Measurements from ENCODE around the gene PALMD. TPM values are rescaled to one million over a fixed set of nuclear protein-coding genes. Genes with fewer than 3 reads are reported as not detected.

The PALMD gene
- total and polyA plus RNA-seq, 7 experiments from 2014 or later: not detected

- Histone ChIP-seq H3K9me3 (ENCODE audit: control insufficient read depth in 2 of 3, low read length in 3 of 3) (no peaks in the 10 kb centered on the region), H3K36me3 (ENCODE audit: control insufficient read depth in 2 of 3, insufficient read depth in 3 of 3, low read length in 3 of 3) (no peaks in the 10 kb centered on the region), H3K4me3 (ENCODE audit: low read length) (no peak overlapping the region), H3K27me3 (ENCODE audit: control insufficient read depth in 2 of 2, insufficient read depth in 2 of 2, low read length in 2 of 2) (no peaks in the 10 kb centered on the region), H3K4me1 (ENCODE audit: control insufficient read depth in 2 of 2, insufficient read depth in 2 of 2, low read length in 2 of 2) (no peaks in the 10 kb centered on the region), H3K27ac (ENCODE audit: low read depth, low read length) (no peak overlapping the region)
- no peak overlapping the region for H3K4me3 Mint-ChIP-seq
- H3K27ac Mint-ChIP-seq: no peak overlapping the region
- ATAC-seq (no peak), DNase-seq (no peak)
- intact Hi-C loops (cut with micrococcal nuclease): no loop called here
- POLR2A ChIA-PET: no interaction called here
- peaks cover 0 to 3% (median 0%) of the 10 kb centered on the region in 11 donors for H3K9me3 Mint-ChIP-seq
- H3K36me3 Mint-ChIP-seq: no peaks in the 10 kb centered on the region
- H3K27me3 Mint-ChIP-seq: peaks cover 0 to 13% (median 10%) of the 10 kb centered on the region in 5 donors
- CTCF ChIA-PET: no interaction called here
- H3K4me1 Mint-ChIP-seq: no peaks in the 10 kb centered on the region
These were observed 26.3 kb upstream of the PALMD start for GRCh38 chr1:99619583-99619982.

DNA sequence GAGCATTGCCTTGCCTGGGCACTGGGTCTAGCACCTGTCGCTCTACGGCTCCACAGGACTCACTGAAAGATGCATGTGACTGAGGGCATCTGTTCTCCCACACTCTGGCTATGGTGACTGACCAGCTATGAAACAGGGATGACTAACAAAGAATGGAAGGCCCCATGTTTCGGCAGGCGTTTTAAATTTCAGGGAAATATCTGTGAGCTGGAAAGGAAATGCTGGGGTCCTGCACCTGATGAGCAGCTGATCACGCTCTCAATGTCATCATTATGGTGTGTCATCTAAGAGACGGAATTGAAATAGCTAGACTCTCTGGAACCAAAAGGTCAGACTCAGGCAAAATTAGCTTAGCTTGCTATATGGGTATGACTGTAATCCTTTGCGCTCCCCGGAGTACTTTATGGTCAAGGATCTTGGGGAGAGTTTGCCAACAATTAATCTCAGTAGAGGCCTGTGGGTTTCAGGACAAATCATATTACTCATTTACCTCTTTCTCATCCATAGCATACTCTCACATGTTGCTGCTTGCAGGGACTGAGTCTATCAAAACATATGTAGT is 24.5 kb upstream of the PALMD start:
- ChIA-PET POLR2A (no interaction called here), CTCF (no interaction called here)
- no peak overlapping the region for H3K27ac ChIP-seq (ENCODE audit: low read depth, low read length)
- no peaks in the 10 kb centered on the region for H3K27me3 ChIP-seq (ENCODE audit: control insufficient read depth in 2 of 2, insufficient read depth in 2 of 2, low read length in 2 of 2)
- no peaks in the 10 kb centered on the region for H3K9me3 ChIP-seq (ENCODE audit: control insufficient read depth in 2 of 3, low read length in 3 of 3)
- DNase-seq (no peak), ATAC-seq (no peak)
- H3K4me1 ChIP-seq (ENCODE audit: control insufficient read depth in 2 of 2, insufficient read depth in 2 of 2, low read length in 2 of 2): no peaks in the 10 kb centered on the region
- H3K4me3 ChIP-seq (ENCODE audit: low read length): no peak overlapping the region
- no peaks in the 10 kb centered on the region for H3K36me3 ChIP-seq (ENCODE audit: control insufficient read depth in 2 of 3, insufficient read depth in 3 of 3, low read length in 3 of 3)
- no peak overlapping the region for H3K4me3 Mint-ChIP-seq
- no peaks in the 10 kb centered on the region for H3K36me3 Mint-ChIP-seq
- intact Hi-C loops (cut with micrococcal nuclease): no loop called here
- no peak overlapping the region for H3K27ac Mint-ChIP-seq
- no peaks in the 10 kb centered on the region for H3K4me1 Mint-ChIP-seq
- H3K9me3 Mint-ChIP-seq: peaks cover 0 to 3% (median 0%) of the 10 kb centered on the region in 11 donors
- peaks cover 0 to 12% (median 4%) of the 10 kb centered on the region in 5 donors for H3K27me3 Mint-ChIP-seq

- H3K4me3 ChIP-seq (ENCODE audit: low read length): no peak overlapping the region
- H3K27ac ChIP-seq (ENCODE audit: low read depth, low read length): no peak overlapping the region
These were observed 23.1 kb upstream of the PALMD start for GRCh38 chr1:99622702-99623347.

GRCh38 chr1:99623554-99623953 is 22.4 kb upstream of the PALMD start:
- Histone ChIP-seq H3K36me3 (ENCODE audit: control insufficient read depth in 2 of 3, insufficient read depth in 3 of 3, low read length in 3 of 3) (no peaks in the 10 kb centered on the region), H3K4me1 (ENCODE audit: control insufficient read depth in 2 of 2, insufficient read depth in 2 of 2, low read length in 2 of 2) (no peaks in the 10 kb centered on the region), H3K4me3 (ENCODE audit: low read length) (no peak overlapping the region), H3K27ac (ENCODE audit: low read depth, low read length) (no peak overlapping the region), H3K27me3 (ENCODE audit: control insufficient read depth in 2 of 2, insufficient read depth in 2 of 2, low read length in 2 of 2) (no peaks in the 10 kb centered on the region), H3K9me3 (ENCODE audit: control insufficient read depth in 2 of 3, low read length in 3 of 3) (no peaks in the 10 kb centered on the region)
- DNase-seq (no peak), ATAC-seq (no peak)
- Mint-ChIP-seq H3K36me3 (no peaks in the 10 kb centered on the region), H3K4me1 (no peaks in the 10 kb centered on the region), H3K27me3 (peaks cover 0 to 12% (median 4%) of the 10 kb centered on the region in 5 donors), H3K9me3 (peaks cover 0 to 3% (median 0%) of the 10 kb centered on the region in 11 donors), H3K27ac (no peak overlapping the region), H3K4me3 (no peak overlapping the region)
- intact Hi-C loops (cut with micrococcal nuclease): no loop called here
- ChIA-PET CTCF (no interaction called here), POLR2A (no interaction called here)

More at GRCh38 chr1:99622702-99623347, 23.1 kb upstream of the PALMD start:
- H3K9me3 Mint-ChIP-seq: peaks cover 0 to 3% (median 0%) of the 10 kb centered on the region in 11 donors
- ChIA-PET POLR2A (no interaction called here), CTCF (no interaction called here)
- H3K27me3 Mint-ChIP-seq: peaks cover 0 to 12% (median 4%) of the 10 kb centered on the region in 5 donors
- Histone ChIP-seq H3K9me3 (ENCODE audit: control insufficient read depth in 2 of 3, low read length in 3 of 3) (no peaks in the 10 kb centered on the region), H3K4me1 (ENCODE audit: control insufficient read depth in 2 of 2, insufficient read depth in 2 of 2, low read length in 2 of 2) (no peaks in the 10 kb centered on the region), H3K36me3 (ENCODE audit: control insufficient read depth in 2 of 3, insufficient read depth in 3 of 3, low read length in 3 of 3) (no peaks in the 10 kb centered on the region), H3K27me3 (ENCODE audit: control insufficient read depth in 2 of 2, insufficient read depth in 2 of 2, low read length in 2 of 2) (no peaks in the 10 kb centered on the region)
- ATAC-seq: no peak
- no peak overlapping the region for H3K4me3 Mint-ChIP-seq
- DNase-seq: no peak
- intact Hi-C loops (cut with micrococcal nuclease): no loop called here
- H3K27ac Mint-ChIP-seq: no peak overlapping the region
- H3K4me1 Mint-ChIP-seq: no peaks in the 10 kb centered on the region
- no peaks in the 10 kb centered on the region for H3K36me3 Mint-ChIP-seq

DNA sequence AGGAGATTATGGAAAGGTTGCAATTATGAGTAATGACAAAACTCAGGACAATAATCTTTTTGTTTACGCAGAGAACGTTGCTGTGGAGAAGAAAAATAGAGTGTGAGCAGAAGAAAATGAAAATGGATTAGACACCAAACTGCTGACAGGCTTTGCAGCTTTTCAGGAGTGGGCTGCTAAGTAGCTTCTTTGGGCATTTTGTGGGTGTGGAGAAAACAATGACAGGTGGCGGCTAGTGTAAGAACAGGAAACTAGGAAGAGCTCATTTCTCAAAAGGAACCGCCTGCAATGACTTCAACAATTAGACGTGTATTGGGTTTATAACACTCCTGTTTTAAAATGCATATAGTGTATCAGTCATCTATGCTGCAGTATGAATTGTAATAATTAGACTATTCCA is 18.3 kb upstream of the PALMD start:
- Histone ChIP-seq H3K27ac (ENCODE audit: low read depth, low read length) (no peak overlapping the region), H3K36me3 (ENCODE audit: control insufficient read depth in 2 of 3, insufficient read depth in 3 of 3, low read length in 3 of 3) (no peaks in the 10 kb centered on the region), H3K4me3 (ENCODE audit: low read length) (no peak overlapping the region), H3K4me1 (ENCODE audit: control insufficient read depth in 2 of 2, insufficient read depth in 2 of 2, low read length in 2 of 2) (no peaks in the 10 kb centered on the region), H3K9me3 (ENCODE audit: control insufficient read depth in 2 of 3, low read length in 3 of 3) (no peaks in the 10 kb centered on the region), H3K27me3 (ENCODE audit: control insufficient read depth in 2 of 2, insufficient read depth in 2 of 2, low read length in 2 of 2) (no peaks in the 10 kb centered on the region)
- CTCF ChIA-PET: no interaction called here
- Mint-ChIP-seq H3K36me3 (no peaks in the 10 kb centered on the region), H3K4me1 (no peaks in the 10 kb centered on the region), H3K4me3 (no peak overlapping the region), H3K27ac (no peak overlapping the region), H3K9me3 (peaks cover 0 to 5% (median 0%) of the 10 kb centered on the region in 11 donors), H3K27me3 (peaks cover 0 to 7% (median 0%) of the 10 kb centered on the region in 5 donors)
- ATAC-seq (no peak), DNase-seq (no peak)
- intact Hi-C loops (cut with micrococcal nuclease): no loop called here
- POLR2A ChIA-PET: no interaction called here

- Histone ChIP-seq H3K4me1 (ENCODE audit: control insufficient read depth in 2 of 2, insufficient read depth in 2 of 2, low read length in 2 of 2) (no peaks in the 10 kb centered on the region), H3K4me3 (ENCODE audit: low read length) (no peak overlapping the region), H3K9me3 (ENCODE audit: control insufficient read depth in 2 of 3, low read length in 3 of 3) (no peaks in the 10 kb centered on the region), H3K27me3 (ENCODE audit: control insufficient read depth in 2 of 2, insufficient read depth in 2 of 2, low read length in 2 of 2) (no peaks in the 10 kb centered on the region), H3K36me3 (ENCODE audit: control insufficient read depth in 2 of 3, insufficient read depth in 3 of 3, low read length in 3 of 3) (no peaks in the 10 kb centered on the region), H3K27ac (ENCODE audit: low read depth, low read length) (no peak overlapping the region)
- DNase-seq (no peak), ATAC-seq (no peak)
- POLR2A ChIA-PET: no interaction called here
- Mint-ChIP-seq H3K9me3 (peaks cover 0 to 5% (median 0%) of the 10 kb centered on the region in 11 donors), H3K4me3 (no peak overlapping the region), H3K27ac (no peak overlapping the region), H3K36me3 (no peaks in the 10 kb centered on the region), H3K4me1 (no peaks in the 10 kb centered on the region), H3K27me3 (peaks cover 0 to 7% (median 0%) of the 10 kb centered on the region in 5 donors)
- intact Hi-C loops (cut with micrococcal nuclease): no loop called here
- CTCF ChIA-PET: no interaction called here
These were observed 16.7 kb upstream of the PALMD start for GRCh38 chr1:99629164-99629563.
